Hindlimb muscle (tissue), 1 donor: ENCODE data around the gene PCSK2. TPM values are rescaled to one million over a fixed set of nuclear protein-coding genes. Genes with fewer than 3 reads are reported as not detected.
A peak's percentile ranks its signal among the peaks of the same experiment; 100 is the strongest.

Source experiments
- DNase-seq: peaks from one replicate; pipeline ENCODE4 v3.0.0-alpha.2; 2013
- polyA plus RNA-seq: library from polyadenylated mRNA; unstranded; fragments of 120-200 nt; gene quantifications from one replicate; pipeline ENCODE4 v1.2.1, GENCODE V29; 2013; ENCODE audit not compliant: insufficient read length

Gene PCSK2
- polyA plus RNA-seq, 1 donor, result 0.71 TPM

DNA sequence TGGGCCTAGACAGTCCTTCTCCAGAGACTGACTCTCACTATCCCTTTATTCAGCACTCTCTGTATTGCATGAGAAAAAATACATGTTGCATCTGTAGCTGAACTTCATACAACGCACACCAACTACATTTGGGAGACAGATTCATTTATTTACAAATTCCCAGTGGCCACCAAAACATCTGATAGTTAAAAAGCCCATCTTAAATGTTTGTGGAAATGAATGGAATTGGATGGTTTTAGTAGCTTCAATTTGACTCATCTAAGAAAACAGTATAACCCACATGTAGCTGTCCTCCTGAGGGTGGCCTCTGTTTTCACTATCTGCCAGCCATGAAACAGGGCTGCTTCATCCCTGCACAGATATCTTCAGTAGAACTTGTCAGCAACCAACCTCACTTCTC lies 116.3 kb downstream of the PCSK2 start:
- no peak for DNase-seq

DNA sequence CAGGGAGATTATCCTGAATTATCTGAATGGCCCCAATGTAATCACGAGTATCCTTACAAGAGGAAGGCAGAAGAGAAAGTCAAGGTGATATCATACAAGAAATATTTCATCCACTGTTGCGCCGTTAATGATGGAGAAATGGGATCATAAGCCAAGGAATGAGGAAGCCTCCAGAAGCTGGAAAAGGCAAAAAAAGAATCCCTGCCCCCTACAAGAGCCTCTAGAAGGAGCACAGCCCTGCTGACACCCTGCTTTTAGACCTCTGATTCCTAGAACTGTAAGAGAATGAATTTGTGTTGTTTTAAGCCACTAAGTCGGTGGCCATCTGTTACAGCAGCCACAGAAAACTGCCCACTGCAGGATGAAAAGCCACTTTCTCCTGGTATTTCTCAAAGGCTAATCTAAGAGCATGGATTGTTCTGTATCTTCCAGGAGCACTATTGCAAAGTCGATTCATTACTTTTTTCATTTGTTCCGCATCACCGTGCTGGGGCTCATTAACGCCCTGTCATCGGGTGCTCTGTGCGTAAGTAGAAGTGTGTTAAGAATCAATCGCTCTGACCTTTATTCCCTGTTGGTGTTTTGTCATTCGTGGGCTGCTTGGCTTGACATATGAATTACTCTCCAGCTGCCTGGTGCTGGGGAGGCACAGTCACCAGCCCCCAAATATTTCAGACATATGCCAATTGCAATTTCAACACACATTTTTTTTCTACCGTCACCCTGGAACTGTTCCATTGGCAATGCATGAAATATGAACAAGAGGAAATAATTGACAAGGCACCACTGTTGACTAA lies 117.0 kb downstream of the PCSK2 start:
- DNase-seq, result no peak

DNA sequence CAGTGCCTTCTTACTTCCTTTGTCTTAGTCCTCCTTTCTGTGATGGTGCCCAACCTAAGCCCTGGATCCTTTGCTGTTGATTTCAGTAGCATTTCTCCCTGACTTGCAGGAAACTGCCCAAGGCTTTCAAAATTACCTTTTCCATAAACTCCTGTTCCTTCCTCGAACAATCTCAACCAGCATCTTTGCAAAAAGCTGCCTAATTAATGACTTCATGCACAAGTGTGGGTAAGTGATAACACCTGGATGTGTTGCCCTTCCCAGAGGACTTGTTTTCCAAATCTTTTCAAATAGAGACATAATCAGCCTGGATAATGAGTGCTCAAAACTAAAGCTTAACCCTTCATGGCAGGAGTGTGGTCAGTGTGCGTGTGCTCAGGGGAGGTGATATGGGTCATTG lies 118.0 kb downstream of the PCSK2 start:
- DNase-seq, result no peak

DNA sequence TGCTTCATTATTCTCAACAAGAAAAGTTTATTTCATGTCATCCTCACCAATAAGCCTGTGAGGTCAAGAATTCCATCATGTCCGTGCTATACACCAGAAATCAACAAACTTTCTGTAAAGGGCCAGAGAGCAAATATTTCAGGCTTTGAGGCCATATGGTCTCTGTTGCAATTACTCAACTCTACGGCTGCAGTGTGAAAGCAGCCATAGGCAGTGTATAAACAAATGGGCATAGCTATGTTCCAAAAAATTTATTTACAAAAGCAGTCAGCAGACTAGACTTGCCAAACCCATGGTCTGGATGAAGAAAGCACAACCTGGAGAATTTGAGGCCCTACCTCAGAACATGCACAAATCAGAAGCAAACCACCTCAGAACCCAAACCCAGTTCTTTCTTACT lies 118.5 kb downstream of the PCSK2 start:
- DNase-seq, result no peak

DNA sequence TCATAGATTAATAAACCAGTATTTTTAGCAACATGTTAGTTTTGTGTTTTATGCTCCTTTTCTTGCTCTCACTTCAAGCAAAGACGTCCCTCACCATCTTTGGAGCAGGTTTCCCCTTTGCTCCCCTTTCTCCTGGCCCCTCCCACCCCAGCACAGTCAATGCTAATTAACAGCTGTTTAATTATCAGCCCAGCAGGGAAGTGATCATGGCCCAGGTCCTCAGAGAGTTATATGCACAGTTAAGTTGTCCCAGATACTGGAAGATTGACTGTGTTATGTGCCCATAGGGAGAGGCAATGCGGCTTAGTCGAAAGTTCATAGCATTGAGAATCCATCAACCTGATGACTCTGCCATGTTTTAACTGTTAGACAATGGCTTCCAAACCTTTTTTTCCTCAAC lies 123.5 kb downstream of the PCSK2 start:
- no peak for DNase-seq

DNA sequence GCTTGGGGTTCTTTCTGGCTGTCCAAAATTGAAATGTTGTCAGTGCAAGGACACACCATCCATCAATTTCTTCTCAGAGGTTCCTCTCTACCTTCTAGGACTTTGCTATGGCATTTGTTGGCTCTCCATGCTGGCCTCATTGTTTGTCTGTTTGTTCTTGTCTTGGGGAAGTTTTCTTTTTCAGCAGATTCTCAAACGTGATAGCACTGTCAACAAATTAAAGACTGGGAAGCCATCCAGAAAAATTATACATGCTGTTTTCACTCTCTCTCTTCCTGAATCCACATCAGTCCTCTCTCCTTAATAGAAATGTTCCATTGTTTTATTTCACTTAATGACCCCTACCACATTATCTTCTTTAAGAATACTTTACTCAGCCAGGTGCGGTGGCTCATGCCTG lies 130.4 kb downstream of the PCSK2 start:
- no peak for DNase-seq

DNA sequence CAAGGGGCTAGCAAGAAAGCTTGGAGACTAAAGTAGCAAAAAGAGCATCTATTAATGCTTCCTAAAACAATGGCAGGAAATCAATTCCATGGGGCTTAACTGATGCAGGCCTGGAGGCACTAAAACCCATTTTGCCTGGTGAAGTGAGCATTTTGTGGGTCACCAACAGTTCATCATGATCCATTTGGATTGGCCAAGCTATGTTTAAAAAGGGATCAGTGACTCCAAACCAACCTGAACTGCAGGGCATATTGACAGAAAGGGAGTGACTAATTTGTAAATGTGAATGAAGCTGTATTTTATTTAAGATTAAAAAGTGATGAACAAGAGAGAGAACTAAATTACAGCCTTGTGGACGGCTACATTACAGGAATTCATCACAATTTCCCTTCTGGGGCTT lies 132.0 kb downstream of the PCSK2 start:
- no peak for DNase-seq

DNA sequence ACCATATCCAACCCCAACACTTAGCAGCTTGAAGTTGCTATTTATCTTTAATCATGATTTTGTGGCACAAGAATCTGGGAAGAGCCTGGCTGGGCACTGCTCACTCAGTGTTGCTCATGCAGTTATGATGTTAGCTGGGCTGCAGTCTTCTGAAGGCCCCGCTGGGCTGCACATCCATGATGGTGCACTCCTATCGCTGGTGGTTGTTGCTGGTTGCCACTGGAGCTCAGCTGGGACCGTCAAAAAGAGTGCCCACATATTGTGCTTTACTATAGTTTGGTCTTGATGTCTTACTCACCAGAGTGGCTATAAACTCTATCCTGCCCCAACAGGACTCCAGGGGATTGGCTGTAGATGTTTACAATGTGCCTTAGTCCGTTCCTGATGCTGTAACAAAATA lies 137.8 kb downstream of the PCSK2 start:
- no peak for DNase-seq

DNA sequence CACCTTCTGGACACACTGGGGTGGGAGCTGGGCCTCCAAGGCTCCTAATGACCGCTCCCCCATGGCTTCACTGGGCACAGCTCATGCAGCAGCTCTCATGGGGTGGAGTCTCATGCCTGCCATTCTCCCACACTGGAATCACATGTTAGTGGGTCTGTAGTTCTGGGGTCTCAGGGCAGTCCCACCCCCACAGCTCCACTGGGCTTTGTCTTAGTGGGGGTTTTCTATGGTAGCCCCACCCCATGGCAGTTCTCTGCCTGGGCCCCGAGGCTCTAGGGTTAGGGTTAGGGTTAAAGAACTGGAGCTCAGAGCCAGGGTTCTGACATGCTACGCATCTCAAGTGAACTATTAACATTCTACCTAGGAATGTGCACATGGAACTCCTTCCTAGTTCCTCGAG lies 139.0 kb downstream of the PCSK2 start:
- no peak for DNase-seq

DNA sequence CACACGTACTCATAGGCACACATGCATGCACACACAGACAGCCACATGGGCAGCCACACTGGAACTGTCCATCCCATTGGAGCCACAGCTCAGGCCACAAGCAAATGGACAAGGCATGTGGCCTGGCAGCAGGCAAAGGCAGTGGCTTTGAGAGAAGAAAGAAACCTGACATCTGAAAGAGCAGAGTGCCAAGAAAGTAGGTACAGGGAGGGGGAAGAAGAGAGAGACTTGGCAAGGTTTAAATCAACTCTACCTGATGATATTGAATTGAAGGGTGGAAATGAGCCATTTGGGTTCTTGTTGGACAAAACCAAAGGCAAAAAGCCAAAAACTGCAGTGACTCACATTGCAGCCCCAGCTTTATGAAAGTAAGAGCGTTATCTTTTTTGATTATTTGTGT lies 142.7 kb downstream of the PCSK2 start:
- DNase-seq, result no peak

DNA sequence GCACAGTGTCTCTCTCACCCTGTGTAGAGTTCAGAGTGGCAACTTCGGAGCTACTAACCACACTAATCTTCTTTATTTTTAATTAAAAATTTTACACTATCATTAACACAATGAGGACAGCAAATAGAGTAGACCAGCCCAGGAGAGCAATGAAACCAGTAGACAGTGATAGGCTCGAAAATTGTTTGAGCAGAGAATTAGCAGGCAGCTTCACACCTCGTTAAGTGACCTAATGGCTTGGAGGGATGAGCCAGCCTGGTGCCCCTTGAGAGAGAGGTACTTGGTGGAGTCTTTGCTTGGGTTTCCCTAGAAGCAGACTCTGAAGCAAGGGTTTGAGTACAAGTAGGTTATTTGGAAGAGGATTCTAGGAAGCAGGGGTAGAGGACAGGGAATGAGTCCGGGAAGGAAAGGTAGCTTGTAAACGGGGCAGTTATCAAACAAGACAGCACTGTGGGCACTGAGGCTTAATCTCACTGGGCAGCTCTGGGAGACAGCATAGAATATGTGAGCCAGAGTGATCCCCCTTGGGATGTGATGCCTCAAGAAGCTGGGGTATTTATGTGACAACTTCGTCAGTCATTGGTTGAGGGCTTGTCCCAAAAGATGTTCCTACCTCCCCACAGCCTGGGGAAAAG lies 146.1 kb downstream of the PCSK2 start:
- DNase-seq, result no peak

DNA sequence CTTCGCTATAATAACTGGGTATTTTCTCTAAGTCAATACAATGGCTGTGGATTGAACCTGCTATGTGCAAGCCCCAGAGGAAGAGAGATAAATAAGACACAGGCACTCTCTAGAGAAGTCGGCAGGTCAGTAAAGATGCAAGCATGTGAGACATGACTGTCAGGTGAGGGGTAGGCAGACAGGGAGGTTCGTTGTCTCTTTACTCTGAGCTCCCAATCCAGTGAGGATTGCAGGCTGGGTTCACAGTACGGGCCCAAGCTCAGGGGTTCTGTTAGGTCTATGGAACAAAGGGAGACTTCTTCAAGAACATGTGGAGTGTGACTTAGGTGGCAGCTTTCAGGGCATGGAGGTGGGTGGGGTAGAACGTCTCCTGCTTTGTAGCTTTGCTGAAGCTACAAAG lies 147.2 kb downstream of the PCSK2 start:
- no peak for DNase-seq

DNA sequence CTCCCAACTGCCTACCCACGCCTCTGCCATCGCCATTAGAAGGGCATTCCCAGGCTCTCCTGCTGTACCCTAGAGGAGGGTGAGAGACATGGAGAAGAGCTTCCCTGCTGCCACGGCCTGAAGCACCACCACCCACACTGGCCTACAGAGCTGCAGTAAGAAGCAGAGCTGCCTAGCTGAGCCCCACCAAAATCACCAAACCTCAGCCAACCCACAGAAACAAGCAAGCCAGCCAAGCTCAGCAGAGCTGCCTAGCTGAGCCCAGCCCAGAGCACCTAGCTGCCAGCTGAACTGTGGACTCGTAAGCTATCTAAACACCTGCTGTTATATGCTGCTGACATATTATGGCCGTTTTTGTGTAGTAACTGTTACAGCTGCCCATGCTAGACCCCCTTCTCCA lies 149.2 kb downstream of the PCSK2 start:
- no peak for DNase-seq

DNA sequence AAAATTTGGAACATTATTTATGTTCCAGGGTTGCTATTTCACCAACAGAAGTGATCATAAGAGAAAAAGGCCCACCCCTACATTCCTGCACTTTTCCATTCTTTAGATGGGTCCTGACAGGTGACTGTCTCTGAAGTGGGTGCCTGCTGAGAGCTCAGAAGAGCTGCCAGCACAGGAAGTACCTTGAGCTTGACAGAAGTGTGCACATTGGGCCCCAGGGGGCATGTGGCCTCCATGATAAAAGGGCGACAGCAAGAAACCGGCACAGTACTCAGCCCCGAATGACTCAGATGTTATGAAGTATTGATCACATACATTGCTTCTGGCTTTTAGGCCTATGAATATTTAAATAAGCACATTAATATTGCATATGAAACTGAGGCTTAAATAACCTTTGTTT lies 150.4 kb downstream of the PCSK2 start:
- no peak for DNase-seq

DNA sequence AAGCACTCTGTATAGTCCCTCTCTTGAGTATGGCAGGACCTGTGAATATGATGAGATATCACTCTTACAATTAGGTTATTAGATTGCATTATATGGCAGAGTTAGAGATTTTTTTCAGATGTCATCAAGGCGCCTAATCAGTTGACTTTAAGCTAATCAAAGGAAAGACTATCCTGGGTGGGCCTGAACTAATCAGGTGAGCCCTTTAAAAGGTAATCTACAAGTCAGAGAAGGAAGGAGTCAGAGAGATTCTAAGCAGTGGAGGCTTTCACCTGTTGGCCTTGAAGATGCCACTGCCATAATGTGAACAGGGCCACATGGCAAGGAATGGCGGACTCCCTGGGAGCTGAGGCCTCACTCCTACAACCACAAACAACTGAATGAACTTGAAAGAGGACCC lies 152.8 kb downstream of the PCSK2 start:
- no peak for DNase-seq

DNA sequence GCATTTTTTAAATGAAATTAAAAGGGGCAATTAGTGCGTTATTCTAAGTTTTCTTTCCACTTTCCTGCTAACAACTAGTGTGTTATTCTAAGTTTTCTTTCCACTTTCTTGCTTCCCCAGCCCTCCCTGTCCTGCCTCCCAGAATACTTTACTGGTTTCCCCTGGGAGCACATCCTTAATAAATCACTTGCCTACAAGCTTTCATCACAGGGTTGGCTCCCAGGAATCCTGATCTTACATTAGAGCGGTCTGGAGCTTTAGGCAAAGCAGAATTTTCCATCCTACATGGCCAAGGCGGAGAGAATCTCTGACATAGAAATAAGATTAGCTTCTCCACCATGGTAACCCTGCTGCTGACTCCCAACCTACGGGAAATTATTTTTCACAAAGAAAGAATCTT lies 154.0 kb downstream of the PCSK2 start:
- peak; percentile 17 for DNase-seq

DNA sequence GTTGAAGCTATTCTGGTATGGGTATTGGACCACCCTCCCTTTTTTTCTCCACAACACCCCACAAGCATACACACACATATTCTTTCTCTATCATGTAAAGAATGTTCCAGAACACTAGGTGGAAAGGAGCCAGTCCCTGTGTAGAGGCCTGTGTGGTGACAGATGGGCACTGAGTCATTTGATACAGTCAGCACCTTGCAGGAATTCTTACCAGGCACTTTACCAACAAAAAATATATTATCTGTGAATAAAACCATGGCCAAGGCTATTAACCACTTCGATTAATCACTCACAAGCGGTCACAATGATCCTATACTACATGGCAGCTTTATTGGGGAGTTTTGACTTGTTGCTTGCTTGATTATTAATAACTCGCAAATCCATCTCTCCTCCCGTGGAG lies 154.9 kb downstream of the PCSK2 start:
- no peak for DNase-seq

DNA sequence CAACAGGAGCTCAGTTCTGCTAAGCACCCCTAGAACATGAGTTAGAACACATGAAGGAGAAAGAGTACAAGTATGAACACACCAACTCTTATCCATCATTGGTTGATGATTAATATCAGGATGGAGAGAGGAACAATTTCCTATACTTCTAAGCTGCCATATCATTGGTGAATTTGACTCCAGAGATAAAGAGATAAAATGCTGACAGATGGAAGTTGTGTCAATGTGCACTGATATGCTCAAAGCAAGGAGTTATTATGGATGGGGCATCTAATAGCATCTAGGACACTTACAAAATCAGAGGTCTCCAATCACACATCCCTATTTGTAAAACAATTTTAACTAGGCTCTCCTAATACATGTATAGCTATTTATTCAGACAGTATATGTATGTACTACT lies 159.0 kb downstream of the PCSK2 start:
- no peak for DNase-seq

DNA sequence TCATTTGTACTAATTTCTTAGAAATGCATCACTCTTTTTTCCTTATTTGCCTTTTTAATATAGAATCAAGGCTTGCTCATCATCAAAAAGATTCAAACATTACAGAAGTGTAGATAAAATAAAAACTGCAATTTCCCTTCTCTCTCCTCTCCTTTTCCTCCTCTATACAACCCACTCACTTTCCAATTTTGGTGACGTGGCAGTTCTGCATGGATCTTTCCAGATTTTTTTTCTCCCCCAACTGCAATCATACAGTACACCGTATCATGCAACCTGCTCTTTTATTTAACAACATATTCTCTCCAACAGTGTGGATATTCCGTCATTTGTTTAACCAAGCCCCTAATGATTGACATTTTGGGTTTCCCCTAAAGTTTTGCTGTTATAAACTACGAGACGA lies 163.8 kb downstream of the PCSK2 start:
- no peak for DNase-seq

DNA sequence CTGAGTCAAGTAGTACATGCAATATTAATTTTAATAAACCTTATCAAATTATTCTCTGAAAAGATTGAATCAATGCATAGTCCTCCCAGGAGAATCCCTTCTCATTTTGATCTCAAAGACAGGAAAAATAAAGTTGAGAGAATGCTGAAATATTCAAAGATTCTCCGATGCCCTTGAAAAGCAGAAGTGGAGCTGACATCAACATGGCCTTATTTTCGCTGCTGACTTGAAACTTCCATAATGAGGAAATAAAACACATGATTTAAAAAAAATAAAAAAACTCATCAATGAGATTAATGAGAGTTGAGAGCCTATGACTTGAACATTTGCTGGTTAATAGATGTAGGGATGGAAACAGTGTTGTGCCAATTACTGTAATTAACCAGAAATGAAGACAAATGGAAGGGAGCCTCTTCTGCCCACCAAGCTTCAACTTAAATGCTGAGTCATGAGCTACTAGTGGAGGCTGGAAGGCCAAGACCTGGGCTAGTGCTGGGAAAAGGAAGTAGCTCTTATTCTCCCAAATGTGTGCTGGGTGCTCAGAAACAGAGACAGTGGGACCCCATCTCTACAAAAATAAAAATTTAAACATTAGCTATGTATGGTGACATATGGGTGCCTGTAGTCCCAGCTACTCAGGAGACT lies 164.4 kb downstream of the PCSK2 start:
- no peak for DNase-seq

DNA sequence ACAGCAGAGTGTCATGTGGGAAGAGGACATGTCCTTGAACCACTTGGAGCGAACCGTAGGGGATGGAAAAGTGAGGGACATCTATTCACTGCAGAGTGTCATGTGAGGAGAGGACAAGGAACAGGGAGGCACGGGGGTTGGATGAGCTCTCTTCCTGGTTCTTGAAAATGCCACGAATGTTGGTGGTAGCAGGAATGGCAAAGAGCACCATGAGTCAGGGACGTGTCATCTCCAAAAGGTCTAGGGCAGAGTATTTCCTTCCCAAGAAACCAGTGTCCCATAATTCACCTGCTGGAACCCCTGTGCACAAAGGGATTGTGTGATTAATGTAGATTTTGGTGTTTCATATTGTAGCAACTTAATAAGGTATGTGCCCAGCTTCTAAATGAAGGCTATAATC lies 167.6 kb downstream of the PCSK2 start:
- DNase-seq, result no peak

DNA sequence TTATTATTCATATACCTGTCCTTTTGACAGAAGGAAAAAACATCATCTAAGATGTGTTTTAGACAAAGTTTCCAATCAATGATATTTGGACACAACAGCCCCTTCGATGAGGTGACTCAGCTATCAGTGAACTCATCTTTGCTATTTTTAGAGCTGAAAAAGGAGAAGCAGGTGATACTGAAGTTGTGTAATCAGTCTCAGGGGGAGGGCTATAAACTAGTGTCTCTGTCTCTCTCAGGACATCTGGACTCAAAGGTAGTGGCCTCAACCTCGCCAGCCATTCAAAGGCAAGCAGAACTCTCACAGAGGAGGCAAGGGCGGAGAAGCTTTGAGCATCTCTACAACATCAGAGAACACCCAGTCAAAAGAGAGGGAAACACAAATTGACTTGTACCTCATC lies 168.9 kb downstream of the PCSK2 start:
- DNase-seq, result no peak

DNA sequence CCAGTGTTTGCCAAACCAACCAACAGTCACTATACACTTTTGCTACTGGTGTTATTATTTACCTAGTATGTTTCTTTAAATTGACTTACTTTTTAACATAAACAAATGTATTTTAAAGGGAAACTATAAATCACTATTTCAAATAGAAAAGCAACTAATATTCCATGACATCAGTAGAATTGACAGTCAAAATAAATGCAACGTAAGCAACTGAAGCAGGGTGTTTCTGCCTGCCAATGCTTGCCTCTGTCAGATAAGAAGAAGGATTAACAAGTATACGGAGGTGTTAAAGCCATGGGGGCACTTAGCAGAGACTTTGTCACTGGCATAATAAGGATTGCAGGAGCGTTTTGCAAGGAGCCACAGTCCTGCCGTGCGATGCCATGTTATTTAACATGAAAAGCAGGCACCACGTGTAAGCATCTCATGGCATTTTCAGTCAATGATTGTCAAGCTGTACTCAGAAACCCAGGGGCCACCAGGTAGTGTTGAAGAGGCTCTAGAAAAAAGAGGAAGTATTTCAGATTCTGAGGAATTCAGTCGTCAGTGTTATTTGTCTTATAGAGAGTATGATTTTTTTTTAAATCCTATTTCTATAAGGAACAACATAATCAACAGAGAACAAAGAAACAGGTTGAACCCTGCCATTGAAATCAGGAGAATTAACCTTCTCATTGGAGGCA lies 172.6 kb downstream of the PCSK2 start:
- DNase-seq, result no peak

DNA sequence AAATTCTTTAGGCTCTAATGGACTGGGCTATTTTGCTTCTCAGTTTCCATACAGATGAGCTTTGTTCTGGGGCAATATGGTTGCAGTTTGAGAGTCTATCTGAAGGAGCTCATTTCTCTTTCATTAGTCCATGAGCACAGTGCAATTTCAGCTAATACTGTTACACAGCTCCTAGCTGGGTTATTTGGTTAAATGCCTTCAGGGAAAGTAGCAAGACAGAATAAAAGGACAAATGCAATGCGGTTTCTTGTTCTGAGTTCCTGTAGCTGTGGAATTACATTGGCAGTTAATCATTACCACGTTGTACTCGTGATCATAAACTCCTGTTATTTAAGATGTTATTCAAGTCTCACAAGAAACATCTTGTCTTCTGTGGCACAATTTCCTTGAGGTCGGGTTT lies 176.6 kb downstream of the PCSK2 start:
- DNase-seq, result no peak
